K562 (cell line): ENCODE data around the gene TBC1D32. TPM values are rescaled to one million over a fixed set of nuclear protein-coding genes. Genes with fewer than 3 reads are reported as not detected.

Source experiments
- ATAC-seq: fragments of 200-7000 bp; cut with Tn5 transposase; 3 replicates; pipeline ENCODE4 v1.9.1; 2020; ENCODE audit warnings: moderate library complexity
- BruUV-seq: library from RNA; stranded (reverse); fragments of 400-500 nt; replicated peaks from 2 replicates; lab custom pipeline; 2021; lab: Mats Ljungman, UMichigan
- CTCF ChIA-PET: fragments of 300-600 bp; formaldehyde crosslinking; extraction: SDS; loops from one replicate; lab custom pipeline; 2021; ENCODE audit warnings: low intra/inter-chr PET ratio; lab: Yijun Ruan, JAX
- POLR2A ChIA-PET: fragments of 300-600, 350-650 bp; sonication (Branson Sonifier 250); formaldehyde crosslinking; extraction: SDS; loops from one replicate; lab custom pipeline; 2021; ENCODE audit warnings: antibody characterized with exemption, inconsistent platforms; lab: Yijun Ruan, JAX
- DNase-seq, 4 experiments: peaks; one replicate each; pipeline versions ENCODE4 v3.0.0 to v3.0.0-alpha.2; 2011 to 2018; ENCODE audit warnings: low spot score in 3 of 4, mixed read lengths in 3 of 4; ENCODE audit errors: extremely low read depth in 1 of 4
- FAIRE-seq: peaks from 2 replicates; lab custom pipeline; 2011; peaks lifted over from hg19 to GRCh38; lab: Jason Lieb, UNC
- H2AFZ ChIP-seq: 2 replicates; pipeline ENCODE4 v1.6.0; 2011; ENCODE audit warnings: low read depth, low read length, control low read depth, inconsistent platforms
- H3K27ac ChIP-seq: fragments of 200-600 bp; 3 replicates; pipeline ENCODE4 v1.8.0; 2011; ENCODE audit warnings: low read depth, mild to moderate bottlenecking, control low read depth, inconsistent platforms, low read length, moderate library complexity, mixed read lengths; ENCODE audit errors: extremely low read depth
- H3K27me3 ChIP-seq, 2 experiments: fragments of 300-600 bp in 1 of 2; 2 replicates in 1 of 2; 3 replicates in 1 of 2; pipeline versions ENCODE4 v1.6.0 to v1.8.0; 2011; ENCODE audit warnings: inconsistent platforms in 2 of 2, low read length in 2 of 2, mild to moderate bottlenecking in 1 of 2, mixed read lengths in 1 of 2, moderate library complexity in 1 of 2; ENCODE audit not compliant: control insufficient read depth in 2 of 2, insufficient read depth in 2 of 2
- H3K36me3 ChIP-seq: fragments of 300-600 bp; 3 replicates; pipeline ENCODE4 v1.8.0; 2011; ENCODE audit warnings: mild to moderate bottlenecking, low read length, inconsistent platforms; ENCODE audit not compliant: control insufficient read depth, insufficient read depth
- H3K4me1 ChIP-seq, 2 experiments: fragments of 200-600 bp in 1 of 2; replicated peaks in 1 of 2; 2 replicates in 1 of 2; 3 replicates in 1 of 2; pipeline versions ENCODE4 v1.5.1 to v1.8.0; 2011; ENCODE audit warnings: inconsistent platforms in 2 of 2, low read length in 2 of 2, mild to moderate bottlenecking in 1 of 2, mixed read lengths in 1 of 2, moderate library complexity in 1 of 2; ENCODE audit not compliant: control insufficient read depth in 2 of 2, insufficient read depth in 2 of 2
- H3K4me2 ChIP-seq: 2 replicates; pipeline ENCODE4 v1.6.1; 2011; ENCODE audit warnings: low read length, control low read depth, inconsistent platforms, mixed read lengths; ENCODE audit not compliant: insufficient read depth
- H3K4me3 ChIP-seq: fragments of 200-600 bp; sonication (generic), shearing (Covaris generic); 2 replicates; pipeline ENCODE4 v1.5.1; 2016; ENCODE audit warnings: control low read depth, inconsistent platforms
- H3K79me2 ChIP-seq: fragments of 200-600 bp; 3 replicates; pipeline ENCODE4 v1.8.0; 2011; ENCODE audit warnings: low read length, inconsistent platforms; ENCODE audit not compliant: control insufficient read depth, insufficient read depth
- H3K9ac ChIP-seq, 2 experiments: 2 replicates each; pipeline versions ENCODE4 v1.6.0 to v1.6.1; 2011; ENCODE audit warnings: low read depth in 2 of 2, low read length in 2 of 2, control low read depth in 1 of 2, inconsistent platforms in 1 of 2, mild to moderate bottlenecking in 1 of 2, mixed read lengths in 1 of 2; ENCODE audit not compliant: insufficient read depth in 1 of 2
- H3K9me1 ChIP-seq: one replicate; pipeline ENCODE4 v1.6.0; 2011; ENCODE audit warnings: inconsistent platforms, mild to moderate bottlenecking, low read length, moderate library complexity; ENCODE audit not compliant: control insufficient read depth, insufficient read depth
- H3K9me3 ChIP-seq: replicated peaks from 2 replicates; pipeline ENCODE4 v1.5.1; 2011; ENCODE audit warnings: low read depth, low read length, inconsistent platforms; ENCODE audit not compliant: control insufficient read depth, insufficient read depth
- H4K20me1 ChIP-seq: replicated peaks from 2 replicates; pipeline ENCODE4 v1.6.1; 2011; ENCODE audit warnings: low read length, inconsistent platforms, mixed read lengths; ENCODE audit not compliant: control insufficient read depth, insufficient read depth
- C11orf30 ChIP-seq: fragments of 450-650 bp; IDR thresholded peaks from 2 replicates; pipeline ENCODE4 v1.6.1; 2016; ENCODE audit warnings: low read depth, mild to moderate bottlenecking
- CSDE1 ChIP-seq, 2 experiments: fragments of 450-650 bp; IDR thresholded peaks; 2 replicates each; pipeline ENCODE4 v1.6.1; 2016; ENCODE audit warnings: mild to moderate bottlenecking in 1 of 2
- DACH1 ChIP-seq: fragments of 450-650 bp; IDR thresholded peaks from 2 replicates; pipeline ENCODE4 v1.6.1; 2018; ENCODE audit not compliant: partially characterized antibody
- HDAC6 ChIP-seq: IDR thresholded peaks from 2 replicates; pipeline ENCODE4 v1.6.1; 2012; ENCODE audit warnings: low read depth, mild to moderate bottlenecking, control low read depth, inconsistent platforms, low read length, moderate library complexity
- KDM4B ChIP-seq, 2 experiments: fragments of 450-650 bp in 1 of 2; sonication (generic) in 1 of 2; IDR thresholded peaks; 2 replicates each; pipeline ENCODE4 v1.6.1; 2016 to 2017; ENCODE audit warnings: borderline replicate concordance in 2 of 2, antibody characterized with exemption in 1 of 2, low read depth in 1 of 2, mild to moderate bottlenecking in 1 of 2
- MIER1 ChIP-seq: fragments of 450-650 bp; IDR thresholded peaks from 2 replicates; pipeline ENCODE4 v1.6.1; 2016; ENCODE audit warnings: antibody characterized with exemption, mild to moderate bottlenecking, low read depth
- NBN ChIP-seq: fragments of 450-650 bp; IDR thresholded peaks from 2 replicates; pipeline ENCODE4 v1.6.1; 2016; ENCODE audit warnings: low read depth, mild to moderate bottlenecking
- PBX2 ChIP-seq, 2 experiments: IDR thresholded peaks in 1 of 2; conservative IDR thresholded peaks in 1 of 2; 2 replicates each; pipeline ENCODE4 v1.6.1; 2016; ENCODE audit warnings: low read depth in 2 of 2, mild to moderate bottlenecking in 1 of 2, missing compliant biosample characterization in 1 of 2, missing genetic modification characterization in 1 of 2, moderate library complexity in 1 of 2
- SIRT6 ChIP-seq: IDR thresholded peaks from one replicate; pipeline ENCODE4 v1.6.1; 2012; ENCODE audit warnings: low read depth, mild to moderate bottlenecking, control low read depth, inconsistent platforms, low read length, moderate library complexity
- SMARCE1 ChIP-seq: fragments of 450-650 bp; IDR thresholded peaks from 2 replicates; pipeline ENCODE4 v1.7.1; 2016; ENCODE audit warnings: mild to moderate bottlenecking
- STAT6 ChIP-seq: sonication (generic); formaldehyde crosslinking; IDR thresholded peaks from 2 replicates; pipeline ENCODE4 v1.8.1; 2023; ENCODE audit warnings: mild to moderate bottlenecking, missing genetic modification reagents
- SUPT5H ChIP-seq: fragments of 450-650 bp; IDR thresholded peaks from 2 replicates; pipeline ENCODE4 v1.6.1; 2016
- TRIM28 ChIP-seq: fragments of 450-650 bp; IDR thresholded peaks from 2 replicates; pipeline ENCODE4 v1.6.1; 2017
- ZSCAN32 ChIP-seq: fragments of 450-650 bp; formaldehyde crosslinking; IDR thresholded peaks from 2 replicates; pipeline ENCODE4 v1.4.0; 2020; ENCODE audit warnings: mild to moderate bottlenecking, moderate library complexity
- in situ Hi-C: fragments of 300-500 bp; cut with MboI; formaldehyde crosslinking; loops from 4 replicates; pipeline ENCODE4 v1.15.0; 2018; ENCODE audit warnings: inconsistent platforms, mixed read lengths
- intact Hi-C: fragments of 100-400 bp; cut with micrococcal nuclease; formaldehyde crosslinking; loops from 2 replicates; pipeline ENCODE4 v1.14.2; 2022
- polyA plus RNA-seq, 8 experiments: library from polyadenylated mRNA; depleted of rRNA in 4 of 8; stranded (reverse) in 5 of 8; unstranded in 3 of 8; fragments of >200 nt; fragmentation: Nextera tagmentation in 2 of 8; fragmentation: Illumina TruSeq in 1 of 8; extraction: Ambion mirVana in 2 of 8; extraction: Trizol in 1 of 8; gene quantifications; 2 replicates each; pipeline versions ENCODE4 v1.2.1 to v1.2.3, GENCODE V29; 2011 to 2014; ENCODE audit warnings: inconsistent platforms in 1 of 8, missing spikeins in 1 of 8
- total RNA-seq, 7 experiments: library from RNA; depleted of rRNA in 6 of 7; stranded (reverse); fragments of >200 nt in 6 of 7; fragmentation: Illumina TruSeq in 2 of 7; extraction: Trizol in 2 of 7; gene quantifications; 2 replicates each; pipeline versions ENCODE4 v1.2.1 to v1.2.3, GENCODE V29; 2011 to 2021; ENCODE audit warnings: low replicate concordance in 1 of 7

TBC1D32 gene
- total and polyA plus RNA-seq, 9 of the 15 experiments (the other 6 are each of a cell fraction or from before 2014, with no cell fraction given), result 2.5 to 9.6 (median 3.9) TPM

- H3K9me1 ChIP-seq, result no peaks in the 10 kb centered on the region
- no peaks in the 10 kb centered on the region for H3K79me2 ChIP-seq
- TSS peak; percentile 58 for BruUV-seq
- FAIRE-seq, result no peak
- no peak overlapping the region for H3K27ac ChIP-seq
- DNase-seq, result no peak
- H3K4me3 ChIP-seq, result no peak overlapping the region
- ATAC-seq, result no peak
- H3K9ac ChIP-seq, result no peak overlapping the region
- H3K9me3 ChIP-seq, result no peaks in the 10 kb centered on the region
- peak overlapping the region; percentile 81; the same call in 1 of the 2 replicates for H2AFZ ChIP-seq
- POLR2A ChIA-PET, result no interaction called here
- no peaks in the 10 kb centered on the region for H3K4me1 ChIP-seq
- no peak overlapping the region for H3K4me2 ChIP-seq
- CTCF ChIA-PET, result no interaction called here
- peaks cover 4% of the 10 kb centered on the region; the same call in 1 of the 3 replicates for H3K36me3 ChIP-seq
- TF ChIP-seq KDM4B (IDR thresholded peaks at IDR 0.05; ENCODE audit: borderline replicate concordance in 2 of 2, low read depth in 1 of 2), result no peak
- TF ChIP-seq ZSCAN32 (CRISPR knock-in tag), result no peak
- no peak for TF ChIP-seq TRIM28
- no peak for TF ChIP-seq PBX2 (CRISPR knock-in tag; IDR thresholded peaks at IDR 0.05; ENCODE audit: low read depth)
- TF ChIP-seq PBX2 (tag; conservative IDR thresholded peaks at IDR 0.05; ENCODE audit: low read depth), result no peak
- no peak for TF ChIP-seq HDAC6
- no peak for TF ChIP-seq MIER1
- no peak for TF ChIP-seq STAT6 (CRISPR knock-in tag)
- no peak for TF ChIP-seq CSDE1 (IDR thresholded peaks at IDR 0.05)
- no peak for TF ChIP-seq DACH1
- TF ChIP-seq NBN, result no peak
- no peak for TF ChIP-seq SMARCE1
- no peak for TF ChIP-seq SUPT5H
- TF ChIP-seq C11orf30, result no peak
- no peak for TF ChIP-seq SIRT6
- H3K27me3 ChIP-seq, result no peaks in the 10 kb centered on the region
- intact Hi-C loops, result no loop called here
- no peaks in the 10 kb centered on the region for H4K20me1 ChIP-seq
- in situ Hi-C loops, result no loop called here
Observed at GRCh38 chr6:121161886-121162285, 172.4 kb downstream of the TBC1D32 start.
